GM12878 (cell line): ENCODE measurements around the gene DPYSL4.
A peak's percentile ranks its signal among the peaks of the same experiment; 100 is the strongest.

ENCODE experiments used
- EGR1 ChIP-seq, 2 experiments: IDR thresholded peaks; 1 replicate in 1 of 2; 2 replicates in 1 of 2; pipeline ENCODE4 v1.6.1; 2011 to 2012; ENCODE audit warnings: low read depth in 2 of 2, low read length in 2 of 2, borderline replicate concordance in 1 of 2, mild to moderate bottlenecking in 1 of 2, moderate library complexity in 1 of 2
- EP300 ChIP-seq, 2 experiments: fragments of 150-350 bp in 1 of 2; IDR thresholded peaks; 2 replicates each; pipeline ENCODE4 v1.6.1; 2011 to 2012; ENCODE audit warnings: low read depth in 2 of 2, low read length in 2 of 2, borderline replicate concordance in 1 of 2, improper control_type of control experiment in 1 of 2, inconsistent platforms in 1 of 2; ENCODE audit not compliant: control insufficient read depth in 1 of 2
- MAX ChIP-seq: IDR thresholded peaks from 2 replicates; pipeline ENCODE4 v1.6.1; 2012; ENCODE audit warnings: low read depth, low read length, improper control_type of control experiment
- POLR2A ChIP-seq: IDR thresholded peaks from 2 replicates; pipeline ENCODE4 v1.6.1; 2011; ENCODE audit warnings: low read depth, mild to moderate bottlenecking, low read length
- POLR2AphosphoS5 ChIP-seq: IDR thresholded peaks from 2 replicates; pipeline ENCODE4 v1.6.1; 2011; ENCODE audit warnings: mild to moderate bottlenecking, low read length, inconsistent platforms
- SP1 ChIP-seq: IDR thresholded peaks from one replicate; pipeline ENCODE4 v1.6.1; 2011; ENCODE audit warnings: low read depth, low read length
- TCF12 ChIP-seq: IDR thresholded peaks from 2 replicates; pipeline ENCODE4 v1.6.1; 2011; ENCODE audit warnings: low read depth, mild to moderate bottlenecking, low read length
- TF ChIP-seq, protein P1 (sequence below), 3 experiments: IDR thresholded peaks in 2 of 3; conservative IDR thresholded peaks in 1 of 3; 2 replicates each; pipeline ENCODE4 v1.5.1; 2011; ENCODE audit warnings: low read depth in 3 of 3, low read length in 3 of 3, mild to moderate bottlenecking in 3 of 3, control low read depth in 2 of 3, moderate library complexity in 2 of 3, inconsistent platforms in 1 of 3, mixed read lengths in 1 of 3; ENCODE audit not compliant: control insufficient read depth in 2 of 3, insufficient read depth in 1 of 3; ENCODE audit errors: extremely low read depth in 1 of 3
- TF ChIP-seq, protein P2 (sequence below): fragments of 450-650 bp; IDR thresholded peaks from 2 replicates; pipeline ENCODE4 v1.6.1; 2017; ENCODE audit warnings: borderline replicate concordance

DNA sequence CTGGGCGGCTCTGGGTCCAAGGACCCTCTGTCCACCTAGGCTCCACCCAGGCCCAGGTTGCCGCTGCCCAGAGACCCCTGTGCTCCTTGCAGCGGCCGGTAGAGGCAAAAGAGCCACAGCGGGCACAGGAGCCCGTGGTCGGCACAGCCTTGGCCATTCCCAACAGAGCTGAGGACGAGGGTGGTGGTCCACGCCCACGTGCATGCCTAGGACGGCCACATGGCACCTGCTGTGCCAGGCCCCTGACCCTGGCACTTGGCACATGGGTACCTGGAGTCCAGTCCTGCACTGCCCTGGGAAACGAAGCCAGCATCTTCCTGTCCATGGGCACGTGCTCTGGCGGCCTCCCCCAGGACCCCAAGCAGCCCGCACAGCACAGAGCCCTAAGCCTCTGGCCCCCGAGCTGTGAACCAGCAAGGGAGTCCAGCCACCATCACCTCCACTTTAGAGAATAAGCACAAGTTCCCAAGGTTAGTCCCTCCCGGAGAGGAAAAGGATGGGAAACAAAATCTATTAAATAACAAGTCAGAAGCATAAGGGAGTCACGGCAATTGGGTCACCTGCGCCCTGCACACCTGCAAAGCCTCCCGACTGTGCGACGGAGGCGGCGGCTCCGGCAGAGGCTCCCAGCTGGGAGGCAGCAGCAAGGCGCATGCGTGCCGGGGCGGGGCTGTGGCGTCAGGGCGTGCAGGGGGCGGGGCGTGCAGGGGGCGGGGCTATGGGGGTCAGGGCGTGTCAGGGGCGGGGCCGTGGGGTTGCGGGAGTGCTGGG is 61.9 kb downstream of the DPYSL4 start:
- TF ChIP-seq, protein P1, sequence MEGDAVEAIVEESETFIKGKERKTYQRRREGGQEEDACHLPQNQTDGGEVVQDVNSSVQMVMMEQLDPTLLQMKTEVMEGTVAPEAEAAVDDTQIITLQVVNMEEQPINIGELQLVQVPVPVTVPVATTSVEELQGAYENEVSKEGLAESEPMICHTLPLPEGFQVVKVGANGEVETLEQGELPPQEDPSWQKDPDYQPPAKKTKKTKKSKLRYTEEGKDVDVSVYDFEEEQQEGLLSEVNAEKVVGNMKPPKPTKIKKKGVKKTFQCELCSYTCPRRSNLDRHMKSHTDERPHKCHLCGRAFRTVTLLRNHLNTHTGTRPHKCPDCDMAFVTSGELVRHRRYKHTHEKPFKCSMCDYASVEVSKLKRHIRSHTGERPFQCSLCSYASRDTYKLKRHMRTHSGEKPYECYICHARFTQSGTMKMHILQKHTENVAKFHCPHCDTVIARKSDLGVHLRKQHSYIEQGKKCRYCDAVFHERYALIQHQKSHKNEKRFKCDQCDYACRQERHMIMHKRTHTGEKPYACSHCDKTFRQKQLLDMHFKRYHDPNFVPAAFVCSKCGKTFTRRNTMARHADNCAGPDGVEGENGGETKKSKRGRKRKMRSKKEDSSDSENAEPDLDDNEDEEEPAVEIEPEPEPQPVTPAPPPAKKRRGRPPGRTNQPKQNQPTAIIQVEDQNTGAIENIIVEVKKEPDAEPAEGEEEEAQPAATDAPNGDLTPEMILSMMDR (IDR thresholded peaks at IDR 0.05 in 2 of 3, conservative IDR thresholded peaks at IDR 0.05 in 1 of 3; ENCODE audit: control insufficient read depth in 2 of 3, extremely low read depth in 1 of 3, insufficient read depth in 1 of 3, low read depth in 3 of 3, low read length in 3 of 3) = no peak
- TF ChIP-seq EGR1 (IDR thresholded peaks at IDR 0.05; ENCODE audit: borderline replicate concordance in 1 of 2, low read depth in 2 of 2, low read length in 2 of 2) = no peak
- no peak for TF ChIP-seq POLR2AphosphoS5
- TF ChIP-seq MAX = no peak
- TF ChIP-seq SP1 = no peak
- TF ChIP-seq POLR2A = peak; percentile 25; the same call in 1 of the 2 replicates
- TF ChIP-seq TCF12 = no peak
- TF ChIP-seq EP300 (IDR thresholded peaks at IDR 0.05; ENCODE audit: borderline replicate concordance in 1 of 2, control insufficient read depth in 1 of 2, low read depth in 2 of 2, low read length in 2 of 2) = no peak
- TF ChIP-seq, protein P2, sequence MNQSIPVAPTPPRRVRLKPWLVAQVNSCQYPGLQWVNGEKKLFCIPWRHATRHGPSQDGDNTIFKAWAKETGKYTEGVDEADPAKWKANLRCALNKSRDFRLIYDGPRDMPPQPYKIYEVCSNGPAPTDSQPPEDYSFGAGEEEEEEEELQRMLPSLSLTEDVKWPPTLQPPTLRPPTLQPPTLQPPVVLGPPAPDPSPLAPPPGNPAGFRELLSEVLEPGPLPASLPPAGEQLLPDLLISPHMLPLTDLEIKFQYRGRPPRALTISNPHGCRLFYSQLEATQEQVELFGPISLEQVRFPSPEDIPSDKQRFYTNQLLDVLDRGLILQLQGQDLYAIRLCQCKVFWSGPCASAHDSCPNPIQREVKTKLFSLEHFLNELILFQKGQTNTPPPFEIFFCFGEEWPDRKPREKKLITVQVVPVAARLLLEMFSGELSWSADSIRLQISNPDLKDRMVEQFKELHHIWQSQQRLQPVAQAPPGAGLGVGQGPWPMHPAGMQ = no peak
